ENCODE measurements around the gene CBFA2T2.
A peak's percentile ranks its signal among the peaks of the same experiment; 100 is the strongest.
"Not testable (repeated sequence)": the region's sequence is repeated elsewhere in the genome, so short reads cannot be mapped to it uniquely, and the experiment has no call there.

The CBFA2T2 gene

GRCh38 chr20:33483186-33483585 is 6.7 kb upstream of the CBFA2T2 start:
- H3K27ac Mint-ChIP-seq, H3K4me3 Mint-ChIP-seq: not testable (repeated sequence)

DNA sequence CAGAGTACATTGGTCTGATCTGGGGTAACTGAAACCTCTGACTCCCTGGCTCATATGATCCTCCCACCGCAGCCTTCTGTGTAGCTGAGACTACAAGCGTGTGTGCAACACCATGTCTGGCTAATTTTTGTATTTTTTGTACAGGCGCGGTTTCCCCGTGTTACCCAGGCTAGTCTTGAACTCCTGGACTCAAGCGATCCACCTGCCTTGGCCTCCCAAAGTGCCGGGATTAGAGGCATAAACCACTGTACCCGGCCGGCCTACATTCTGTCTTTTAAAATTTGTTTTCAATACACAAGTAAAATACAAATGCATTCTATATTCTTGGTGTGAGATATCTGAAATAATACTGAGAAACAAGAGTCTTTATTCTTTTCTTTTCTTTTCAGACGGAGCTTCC is 1.7 kb upstream of the CBFA2T2 start:
- Mint-ChIP-seq H3K36me3 (no peaks in the 10 kb centered on the region), H3K9me3 (no peaks in the 10 kb centered on the region), H3K27me3 (no peaks in the 10 kb centered on the region)

More at GRCh38 chr20:33483186-33483585, 6.7 kb upstream of the CBFA2T2 start:
- H3K9me3 Mint-ChIP-seq, H3K4me1 Mint-ChIP-seq, H3K27me3 Mint-ChIP-seq, H3K36me3 Mint-ChIP-seq: not testable (repeated sequence)

GRCh38 chr20:33488661-33489494 is 1.0 kb upstream of the CBFA2T2 start:
- not testable (repeated sequence) for H3K27me3 Mint-ChIP-seq, H3K9me3 Mint-ChIP-seq, H3K36me3 Mint-ChIP-seq, H3K27ac Mint-ChIP-seq, H3K4me3 Mint-ChIP-seq
- H3K4me1 Mint-ChIP-seq: peaks cover 17% of the 10 kb centered on the region

More for the DNA sequence above, 1.7 kb upstream of the CBFA2T2 start:
- H3K4me1 Mint-ChIP-seq: peaks cover 14% of the 10 kb centered on the region
- no peak overlapping the region for H3K27ac Mint-ChIP-seq
- H3K4me3 Mint-ChIP-seq: no peak overlapping the region

DNA sequence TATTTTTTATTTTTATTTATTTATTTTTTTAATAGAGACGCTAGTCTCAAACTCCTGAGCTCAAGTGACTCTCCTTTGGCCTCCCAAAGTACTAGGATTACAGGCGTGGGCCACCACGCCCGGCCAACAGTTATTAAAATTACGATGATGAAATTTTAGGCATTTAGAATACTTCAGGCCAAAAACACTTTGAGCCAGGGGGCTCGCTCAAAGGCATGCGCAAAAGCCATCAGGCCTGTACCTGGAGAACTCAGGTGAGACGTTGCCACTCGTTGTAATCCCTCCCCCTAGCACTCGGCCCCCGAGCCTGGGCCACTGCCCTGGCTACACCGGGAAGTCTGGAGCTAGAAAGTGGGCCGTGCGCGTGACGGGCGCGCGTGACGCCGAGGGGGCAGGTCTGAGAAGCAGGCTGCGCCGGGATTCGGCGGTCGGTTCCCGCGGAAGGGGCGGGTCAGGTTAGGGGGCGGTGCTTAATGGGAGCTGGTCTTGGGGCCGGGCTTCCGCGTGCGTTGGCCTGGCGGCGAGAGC is 337 bp upstream of the CBFA2T2 start:
- Mint-ChIP-seq H3K9me3 (no peaks in the 10 kb centered on the region), H3K27ac (peak overlapping the region; percentile 62), H3K36me3 (no peaks in the 10 kb centered on the region), H3K4me3 (peak overlapping the region; percentile 84), H3K4me1 (peaks cover 17% of the 10 kb centered on the region), H3K27me3 (no peaks in the 10 kb centered on the region)

- Mint-ChIP-seq H3K36me3 (no peaks in the 10 kb centered on the region), H3K4me3 (peak overlapping the region; percentile 89), H3K27ac (peak overlapping the region; percentile 35), H3K4me1 (peaks cover 25% of the 10 kb centered on the region), H3K9me3 (no peaks in the 10 kb centered on the region), H3K27me3 (no peaks in the 10 kb centered on the region)
These were observed 1.2 kb downstream of the CBFA2T2 start for GRCh38 chr20:33490934-33491656.

- no peak overlapping the region for H3K4me3 Mint-ChIP-seq
- H3K27ac Mint-ChIP-seq: no peak overlapping the region
- H3K9me3 Mint-ChIP-seq: no peaks in the 10 kb centered on the region
- no peaks in the 10 kb centered on the region for H3K27me3 Mint-ChIP-seq
- peaks cover 34% of the 10 kb centered on the region for H3K4me1 Mint-ChIP-seq
- peaks cover 2% of the 10 kb centered on the region for H3K36me3 Mint-ChIP-seq
These were observed 3.3 kb downstream of the CBFA2T2 start for GRCh38 chr20:33493076-33493766.

DNA sequence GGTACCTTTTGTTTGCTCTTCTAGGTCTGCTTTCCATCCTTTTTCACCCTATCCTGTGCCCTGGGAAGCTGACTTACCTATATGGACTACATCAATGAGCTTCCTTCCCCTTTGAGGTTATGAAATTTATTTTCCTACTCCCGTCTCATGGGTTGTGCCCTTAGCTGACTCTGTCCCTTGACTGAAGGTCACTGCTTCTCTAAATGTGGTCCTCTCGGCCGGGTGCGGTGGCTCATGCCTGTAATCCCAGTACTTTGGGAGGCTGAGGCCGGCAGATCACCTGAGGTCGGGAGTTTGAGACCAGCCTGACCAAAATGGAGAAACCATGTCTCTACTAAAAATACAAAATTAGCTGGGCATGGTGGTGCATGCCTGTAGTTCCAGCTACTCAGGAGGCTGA is 6.9 kb downstream of the CBFA2T2 start:
- H3K36me3 Mint-ChIP-seq, H3K27me3 Mint-ChIP-seq, H3K9me3 Mint-ChIP-seq, H3K4me3 Mint-ChIP-seq, H3K27ac Mint-ChIP-seq: not testable (repeated sequence)
- peaks cover 41% of the 10 kb centered on the region for H3K4me1 Mint-ChIP-seq

- H3K27me3 Mint-ChIP-seq: no peaks in the 10 kb centered on the region
- H3K27ac Mint-ChIP-seq: no peak overlapping the region
- H3K9me3 Mint-ChIP-seq: no peaks in the 10 kb centered on the region
- no peak overlapping the region for H3K4me3 Mint-ChIP-seq
- peaks cover 40% of the 10 kb centered on the region for H3K4me1 Mint-ChIP-seq
- H3K36me3 Mint-ChIP-seq: peaks cover 4% of the 10 kb centered on the region
These were observed 9.5 kb downstream of the CBFA2T2 start for GRCh38 chr20:33499355-33499754.

- Mint-ChIP-seq H3K27ac (peak overlapping the region; percentile 30), H3K27me3 (no peaks in the 10 kb centered on the region), H3K4me1 (peaks cover 36% of the 10 kb centered on the region), H3K4me3 (no peak overlapping the region), H3K36me3 (peaks cover 7% of the 10 kb centered on the region), H3K9me3 (no peaks in the 10 kb centered on the region)
These were observed 11.1 kb downstream of the CBFA2T2 start for GRCh38 chr20:33501000-33501399.

DNA sequence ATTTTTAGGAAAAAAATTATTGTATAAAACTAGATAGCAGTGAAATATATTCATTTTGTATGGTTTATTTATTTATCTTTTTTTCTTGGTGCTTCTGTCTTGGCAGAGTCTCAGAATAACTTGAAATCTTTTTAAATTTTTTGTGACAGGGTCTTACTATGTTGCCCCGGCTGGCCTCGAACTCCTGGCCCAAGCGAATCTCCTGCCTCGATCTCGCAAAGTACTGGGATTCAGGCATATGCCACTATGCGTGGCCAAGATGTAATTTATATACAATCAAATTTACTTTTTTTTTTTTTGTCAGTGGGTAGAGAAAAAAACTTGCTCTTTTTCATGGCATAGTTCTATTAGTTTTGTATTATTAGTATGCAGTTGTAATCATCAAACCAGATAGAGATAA is 13.7 kb downstream of the CBFA2T2 start:
- no peak overlapping the region for H3K4me3 Mint-ChIP-seq
- H3K4me1 Mint-ChIP-seq: peaks cover 45% of the 10 kb centered on the region
- H3K36me3 Mint-ChIP-seq: peaks cover 12% of the 10 kb centered on the region
- no peaks in the 10 kb centered on the region for H3K27me3 Mint-ChIP-seq
- no peaks in the 10 kb centered on the region for H3K9me3 Mint-ChIP-seq
- H3K27ac Mint-ChIP-seq: no peak overlapping the region

DNA sequence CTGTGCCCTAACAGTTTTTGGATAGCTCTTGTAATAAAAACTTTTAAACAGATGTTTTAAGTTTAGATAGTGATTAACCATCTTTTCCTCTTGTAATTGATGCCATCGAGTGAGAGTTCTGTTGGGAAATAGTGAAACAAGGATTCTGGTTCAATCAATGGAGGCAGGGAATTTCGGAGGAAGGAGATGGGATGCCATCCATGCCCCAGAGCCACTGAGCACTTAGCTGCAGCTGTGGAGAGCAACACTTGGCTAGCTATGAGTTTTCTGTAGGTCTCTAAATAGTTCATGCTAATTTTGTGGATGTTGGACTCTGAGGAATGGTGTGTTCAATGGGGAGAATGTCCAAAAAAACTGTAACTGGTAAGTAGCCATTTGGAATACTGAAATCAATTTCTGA is 16.7 kb downstream of the CBFA2T2 start:
- H3K9me3 Mint-ChIP-seq: no peaks in the 10 kb centered on the region

GRCh38 chr20:33507461-33507860 is 17.6 kb downstream of the CBFA2T2 start:
- peaks cover 14% of the 10 kb centered on the region for H3K36me3 Mint-ChIP-seq
- no peak overlapping the region for H3K4me3 Mint-ChIP-seq
- H3K4me1 Mint-ChIP-seq: peaks cover 44% of the 10 kb centered on the region
- H3K9me3 Mint-ChIP-seq: no peaks in the 10 kb centered on the region
- H3K27ac Mint-ChIP-seq: no peak overlapping the region
- no peaks in the 10 kb centered on the region for H3K27me3 Mint-ChIP-seq

More for the DNA sequence above, 16.7 kb downstream of the CBFA2T2 start:
- no peaks in the 10 kb centered on the region for H3K27me3 Mint-ChIP-seq
- peaks cover 41% of the 10 kb centered on the region for H3K4me1 Mint-ChIP-seq
- H3K36me3 Mint-ChIP-seq: peaks cover 14% of the 10 kb centered on the region
- H3K4me3 Mint-ChIP-seq: no peak overlapping the region
- H3K27ac Mint-ChIP-seq: no peak overlapping the region

DNA sequence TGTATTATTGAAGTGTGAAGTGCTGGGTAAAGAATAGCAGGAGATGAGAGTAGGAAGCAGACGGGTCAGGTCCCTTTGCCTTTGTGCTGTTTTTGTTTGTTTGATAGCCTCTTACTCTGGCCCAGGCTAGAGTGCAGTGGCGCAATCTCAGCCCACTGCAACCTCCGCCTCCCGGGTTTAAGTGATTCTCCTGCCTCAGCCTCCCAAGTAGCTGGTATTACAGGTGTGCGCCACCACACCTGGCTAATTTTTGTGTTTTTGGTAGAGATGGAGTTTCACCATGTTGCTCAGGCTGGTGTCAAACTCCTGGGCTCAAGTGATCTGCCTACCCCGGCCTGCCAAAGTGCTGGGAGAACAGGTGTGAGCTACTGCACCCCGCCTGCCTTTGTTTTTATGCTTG is 18.1 kb downstream of the CBFA2T2 start:
- Mint-ChIP-seq H3K4me1 (peaks cover 45% of the 10 kb centered on the region), H3K36me3 (peaks cover 14% of the 10 kb centered on the region)
- not testable (repeated sequence) for H3K27ac Mint-ChIP-seq, H3K27me3 Mint-ChIP-seq, H3K9me3 Mint-ChIP-seq, H3K4me3 Mint-ChIP-seq

DNA sequence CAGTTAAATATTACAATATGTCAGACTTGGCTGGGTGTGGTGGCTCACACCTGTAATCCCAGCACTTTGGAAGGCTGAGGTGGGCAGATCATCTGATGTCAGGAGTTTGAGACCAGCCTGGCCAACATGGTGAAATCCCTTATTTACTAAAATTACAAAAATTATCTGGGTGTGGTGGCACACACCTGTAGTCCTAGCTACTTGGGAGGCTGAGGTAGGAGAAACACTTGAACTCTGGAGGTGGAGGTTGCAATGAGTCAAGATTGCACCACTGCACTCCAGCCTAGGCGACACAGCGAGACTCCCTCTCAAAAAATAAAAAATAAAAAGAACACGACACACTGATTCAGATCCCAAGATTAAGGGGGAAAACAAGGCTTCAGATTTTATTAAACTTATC is 19.2 kb downstream of the CBFA2T2 start:
- not testable (repeated sequence) for H3K27ac Mint-ChIP-seq, H3K9me3 Mint-ChIP-seq, H3K4me3 Mint-ChIP-seq, H3K27me3 Mint-ChIP-seq
- H3K4me1 Mint-ChIP-seq: peaks cover 39% of the 10 kb centered on the region
- H3K36me3 Mint-ChIP-seq: peaks cover 12% of the 10 kb centered on the region

DNA sequence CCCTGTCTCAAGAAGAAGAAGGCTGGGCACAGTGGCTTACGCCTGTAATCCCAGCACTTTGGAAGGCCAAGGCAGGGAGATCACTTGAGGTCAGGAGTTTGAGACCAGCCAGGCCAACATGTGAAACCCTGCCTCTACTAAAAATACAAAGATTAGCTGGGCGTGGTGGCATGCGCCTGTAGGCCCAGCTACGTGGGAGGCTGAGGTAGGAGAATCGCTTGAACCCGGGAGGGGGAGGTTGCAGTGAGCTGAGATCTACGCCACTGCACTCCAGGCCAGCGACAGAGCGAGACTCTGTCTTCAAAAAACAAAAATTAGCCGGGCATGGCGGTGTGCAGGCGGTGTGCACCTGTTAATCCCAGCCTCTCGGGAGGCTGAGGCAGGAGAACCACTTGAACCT is 22.0 kb downstream of the CBFA2T2 start:
- H3K9me3 Mint-ChIP-seq, H3K27ac Mint-ChIP-seq, H3K4me3 Mint-ChIP-seq, H3K36me3 Mint-ChIP-seq, H3K27me3 Mint-ChIP-seq: not testable (repeated sequence)
- H3K4me1 Mint-ChIP-seq: peaks cover 37% of the 10 kb centered on the region

Measured in activated naive CD4-positive, alpha-beta T cell treated with anti-CD3 and anti-CD28 coated beads, Interleukin-2, amount 50 U/mL, for 24 hours (primary cell).